Cardiac fibroblast (primary cell): ENCODE measurements around the gene SLC8A1.

Source experiments
- DNase-seq, 2 donors: peaks; one replicate each; pipeline versions ENCODE4 v3.0.0 to v3.0.0-alpha.2; 2010; ENCODE audit warnings: low read depth in 2 of 2
- H3K4me3 ChIP-seq, 2 donors: replicated peaks in 1 of 2; 1 replicate in 1 of 2; 2 replicates in 1 of 2; pipeline ENCODE4 v1.5.1; 2011; ENCODE audit warnings: low read depth in 2 of 2, low read length in 2 of 2, mild to moderate bottlenecking in 2 of 2, moderate library complexity in 1 of 2
- CTCF ChIP-seq: IDR thresholded peaks from one replicate; pipeline ENCODE4 v1.5.1; 2011; ENCODE audit warnings: low read depth, mild to moderate bottlenecking, low read length, inconsistent platforms

SLC8A1 gene

GRCh38 chr2:40227210-40227609 is 224.7 kb downstream of the SLC8A1 start:
- H3K4me3 ChIP-seq = no peak overlapping the region
- DNase-seq = peak in 1 of 2 donors; percentile 71
- TF ChIP-seq CTCF = no peak

- TF ChIP-seq CTCF = no peak
- DNase-seq = no peak
Observed at GRCh38 chr2:40226637-40227036, 225.3 kb downstream of the SLC8A1 start.

GRCh38 chr2:40225670-40226210 is 226.2 kb downstream of the SLC8A1 start:
- no peak for TF ChIP-seq CTCF
- DNase-seq = no peak

More at GRCh38 chr2:40226637-40227036, 225.3 kb downstream of the SLC8A1 start:
- no peak overlapping the region for H3K4me3 ChIP-seq

GRCh38 chr2:40224318-40224717 is 227.6 kb downstream of the SLC8A1 start:
- no peak for TF ChIP-seq CTCF
- no peak for DNase-seq
- H3K4me3 ChIP-seq = no peak overlapping the region

More at GRCh38 chr2:40225670-40226210, 226.2 kb downstream of the SLC8A1 start:
- H3K4me3 ChIP-seq = no peak overlapping the region

GRCh38 chr2:40220177-40220925 is 231.5 kb downstream of the SLC8A1 start:
- peak; percentile 82 to 88 for DNase-seq
- H3K4me3 ChIP-seq = no peak overlapping the region
- no peak for TF ChIP-seq CTCF

- H3K4me3 ChIP-seq = no peak overlapping the region
- TF ChIP-seq CTCF = no peak
- peak in 1 of 2 donors; percentile 33 for DNase-seq
Observed at GRCh38 chr2:40219141-40219540, 232.7 kb downstream of the SLC8A1 start.
